ENCODE results near the gene YPEL2. TPM values are rescaled to one million over a fixed set of nuclear protein-coding genes. Genes with fewer than 3 reads are reported as not detected.

YPEL2 gene
- total and polyA plus RNA-seq, 2 of the 13 experiments (the other 11 are each of a cell fraction or from before 2014, with no cell fraction given), result 8.5 to 21.1 TPM

GRCh38 chr17:59392973-59393679, 61.7 kb downstream of the YPEL2 start (continued):
- TF ChIP-seq TEAD2 (CRISPR knock-in tag; IDR thresholded peaks at IDR 0.05), result no peak
- TF ChIP-seq RORA (CRISPR knock-in tag; IDR thresholded peaks at IDR 0.05), result no peak
- no peak for TF ChIP-seq PREB (CRISPR knock-in tag; IDR thresholded peaks at IDR 0.05)
- no peak for TF ChIP-seq ZNF318 (CRISPR knock-in tag; IDR thresholded peaks at IDR 0.05)
- no peak for TF ChIP-seq THAP7 (CRISPR knock-in tag; IDR thresholded peaks at IDR 0.05)
- TF ChIP-seq CREB3 (CRISPR knock-in tag; IDR thresholded peaks at IDR 0.05), result no peak
- TF ChIP-seq ATF1 (CRISPR knock-in tag; IDR thresholded peaks at IDR 0.05), result no peak
- no peak for TF ChIP-seq RFX3 (CRISPR knock-in tag; IDR thresholded peaks at IDR 0.05)
- no peak for TF ChIP-seq NFRKB (IDR thresholded peaks at IDR 0.05)
- no peak for TF ChIP-seq LBX2 (CRISPR knock-in tag; IDR thresholded peaks at IDR 0.05; ENCODE audit: borderline replicate concordance)
- TF ChIP-seq SP140L (CRISPR knock-in tag; IDR thresholded peaks at IDR 0.05; ENCODE audit: borderline replicate concordance), result no peak
- no peak for TF ChIP-seq NPAS2 (CRISPR knock-in tag; IDR thresholded peaks at IDR 0.05; ENCODE audit: borderline replicate concordance)
- no peak for TF ChIP-seq ZFYVE20 (CRISPR knock-in tag; IDR thresholded peaks at IDR 0.05; ENCODE audit: borderline replicate concordance, low read depth)
- TF ChIP-seq HHEX (CRISPR knock-in tag; IDR thresholded peaks at IDR 0.05), result no peak
- 0 out of 2 replicates have a peak, but pooled peaks have one; percentile 47 for TF ChIP-seq MTA1 (CRISPR knock-in tag; IDR thresholded peaks at IDR 0.05; ENCODE audit: borderline replicate concordance)
